Activated CD8-positive, alpha-beta T cell treated with anti-CD3 and anti-CD28 coated beads for 36 hours (primary cell): ENCODE data around the gene LAMA3. TPM values are rescaled to one million over a fixed set of nuclear protein-coding genes. Genes with fewer than 3 reads are reported as not detected.

Experiments
- ATAC-seq: fragments of 200-7000 bp; cut with Tn5 transposase; one replicate; pipeline ENCODE4 v1.10.0; 2021; ENCODE audit warnings: mild to moderate bottlenecking, moderate library complexity
- CTCF ChIA-PET: fragments of 350-600 bp; sonication (Branson Sonifier 250); formaldehyde crosslinking; loops from one replicate; lab custom pipeline; 2021; ENCODE audit warnings: antibody characterized with exemption; lab: Charles Lee
- POLR2A ChIA-PET: fragments of 350-600 bp; sonication (Branson Sonifier 250); formaldehyde crosslinking; loops from one replicate; lab custom pipeline; 2021; ENCODE audit warnings: antibody characterized with exemption; lab: Charles Lee
- DNase-seq: peaks from one replicate; pipeline ENCODE4 v3.0.0-alpha.2; 2020
- H3K27ac Mint-ChIP-seq: one replicate; pipeline ENCODE4 v1.8.0; 2021; ENCODE audit warnings: mild to moderate bottlenecking, mixed read lengths
- H3K27me3 Mint-ChIP-seq: one replicate; pipeline ENCODE4 v1.8.0; 2021; ENCODE audit warnings: mixed read lengths
- H3K36me3 Mint-ChIP-seq: one replicate; pipeline ENCODE4 v1.8.0; 2021; ENCODE audit warnings: low read depth, mixed read lengths
- H3K4me1 Mint-ChIP-seq: one replicate; pipeline ENCODE4 v1.8.0; 2021; ENCODE audit warnings: low read depth, mixed read lengths
- H3K4me3 Mint-ChIP-seq: one replicate; pipeline ENCODE4 v1.8.0; 2021; ENCODE audit warnings: mild to moderate bottlenecking, moderate library complexity, mixed read lengths
- H3K9me3 Mint-ChIP-seq: one replicate; pipeline ENCODE4 v1.8.0; 2021; ENCODE audit warnings: mixed read lengths
- CTCF ChIP-seq: fragments of 200-600 bp; IDR thresholded peaks from one replicate; pipeline ENCODE4 v1.8.0; 2022; ENCODE audit warnings: antibody characterized with exemption, mild to moderate bottlenecking
- intact Hi-C: fragments of 100-400 bp; cut with micrococcal nuclease; formaldehyde crosslinking; loops from one replicate; pipeline ENCODE4 v1.10.0; 2022
- total RNA-seq, 2 experiments: library from RNA; stranded (reverse); gene quantifications; one replicate each; pipeline ENCODE4 v1.2.3, GENCODE V29; 2021

LAMA3 gene
- total RNA-seq, 2 experiments from 2014 or later: 0.05 TPM; not detected in 1

DNA sequence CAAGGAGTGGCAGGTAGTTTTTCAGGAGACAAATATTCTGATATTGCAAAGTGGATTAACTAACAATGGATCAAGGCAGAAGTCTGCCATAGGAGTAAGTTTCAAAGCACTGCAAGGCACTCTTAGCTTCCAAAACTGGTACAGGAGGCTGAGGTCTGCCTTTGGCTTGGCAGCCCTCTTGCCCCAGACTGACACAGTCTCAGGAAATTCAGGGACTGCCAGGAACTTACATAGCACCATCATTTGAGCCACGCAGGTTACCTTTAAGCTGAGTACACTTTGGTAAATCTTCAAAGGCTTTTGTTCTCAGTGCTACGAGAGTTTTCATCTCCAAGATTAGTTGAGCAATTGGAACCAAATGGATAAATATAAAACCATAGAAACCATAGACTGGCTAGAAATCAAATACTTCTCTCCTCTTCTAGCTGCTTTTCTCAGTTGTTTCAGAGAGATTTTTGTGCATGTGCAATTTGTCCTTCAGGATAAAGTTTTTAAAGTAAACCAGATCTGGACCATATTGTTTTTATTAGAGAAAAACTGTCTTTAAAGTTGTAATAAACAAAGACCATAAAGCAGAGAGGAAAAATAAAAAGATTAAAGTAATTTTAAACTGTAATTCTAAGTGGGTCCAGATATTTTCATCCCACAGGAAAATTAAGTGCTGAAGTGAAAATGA, 45.3 kb upstream of the LAMA3 start:
- intact Hi-C loops: no loop called here
- Mint-ChIP-seq H3K27ac (no peak overlapping the region), H3K27me3 (peaks cover 2% of the 10 kb centered on the region), H3K9me3 (no peaks in the 10 kb centered on the region), H3K36me3 (no peaks in the 10 kb centered on the region), H3K4me3 (no peak overlapping the region), H3K4me1 (no peaks in the 10 kb centered on the region)
- ChIA-PET CTCF (no interaction called here), POLR2A (interaction anchor here (0.5 kb wide), 1 partner anchor 8 kb away, joined by 4 read pairs; no protein-coding TSS in a partner anchor)
- no peak for TF ChIP-seq CTCF
- ATAC-seq: no peak
- DNase-seq: no peak

DNA sequence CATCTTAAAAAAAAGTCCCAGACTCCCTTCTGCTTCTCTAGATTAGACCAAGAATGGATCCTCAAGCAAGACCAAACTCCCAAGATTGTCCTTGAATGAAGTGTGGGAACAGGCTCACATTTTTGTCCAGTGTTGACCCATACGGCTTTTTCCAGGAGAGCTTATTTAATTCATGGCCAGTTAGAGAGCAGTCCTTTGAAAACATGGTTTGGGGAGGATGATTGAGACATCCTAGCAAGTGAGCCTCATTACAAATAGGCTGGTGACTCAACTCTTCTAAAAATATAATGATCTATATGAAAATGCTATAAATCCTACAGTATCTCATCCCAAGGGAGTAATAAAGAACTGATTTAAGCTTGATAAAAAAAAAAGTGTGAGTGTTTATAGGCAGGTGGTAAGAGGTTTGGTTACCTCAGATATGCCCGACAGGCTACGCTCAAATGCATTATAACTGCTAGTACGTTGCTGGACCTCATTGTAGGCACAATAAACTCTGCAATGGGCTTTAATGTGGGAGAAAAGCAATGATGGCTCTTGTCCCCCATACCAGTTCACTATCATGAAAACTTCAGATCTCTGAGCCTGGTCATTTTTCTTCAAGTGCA, 43.6 kb upstream of the LAMA3 start:
- TF ChIP-seq CTCF: no peak
- ChIA-PET CTCF (no interaction called here), POLR2A (no interaction called here)
- H3K27ac Mint-ChIP-seq: no peak overlapping the region
- H3K9me3 Mint-ChIP-seq: no peaks in the 10 kb centered on the region
- intact Hi-C loops: no loop called here
- no peak overlapping the region for H3K4me3 Mint-ChIP-seq
- no peaks in the 10 kb centered on the region for H3K36me3 Mint-ChIP-seq
- ATAC-seq (no peak), DNase-seq (no peak)
- H3K4me1 Mint-ChIP-seq: no peaks in the 10 kb centered on the region
- peaks cover 2% of the 10 kb centered on the region for H3K27me3 Mint-ChIP-seq

- TF ChIP-seq CTCF: no peak
- no peak overlapping the region for H3K27ac Mint-ChIP-seq
- CTCF ChIA-PET: no interaction called here
- DNase-seq: no peak
- H3K27me3 Mint-ChIP-seq: peaks cover 2% of the 10 kb centered on the region
- no peaks in the 10 kb centered on the region for H3K9me3 Mint-ChIP-seq
- POLR2A ChIA-PET: no interaction called here
- intact Hi-C loops: no loop called here
- no peaks in the 10 kb centered on the region for H3K4me1 Mint-ChIP-seq
- no peak for ATAC-seq
- H3K36me3 Mint-ChIP-seq: no peaks in the 10 kb centered on the region
- no peak overlapping the region for H3K4me3 Mint-ChIP-seq
Measured at GRCh38 chr18:23646282-23646681, 43.0 kb upstream of the LAMA3 start.

DNA sequence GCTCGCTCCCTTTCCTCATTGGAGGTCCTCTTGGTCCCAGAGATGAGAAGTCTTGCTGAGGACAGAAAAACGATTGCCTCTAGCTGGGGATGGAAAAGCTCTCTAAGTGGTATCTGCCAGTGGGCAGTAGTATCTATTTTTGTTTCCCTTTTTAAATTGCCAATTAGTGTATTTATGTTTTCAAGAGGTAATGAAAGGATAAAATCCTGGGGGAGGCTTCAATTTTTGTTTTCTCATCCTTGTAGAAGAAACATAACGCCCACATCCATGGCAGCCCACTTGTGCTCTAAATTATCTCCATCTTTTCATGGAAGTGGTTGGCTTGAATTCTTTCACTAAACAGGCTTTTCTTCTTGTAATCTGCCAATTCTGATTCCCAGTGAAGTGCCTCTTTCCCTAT, 40.8 kb upstream of the LAMA3 start:
- ChIA-PET POLR2A (no interaction called here), CTCF (no interaction called here)

More for the DNA sequence above, 40.8 kb upstream of the LAMA3 start:
- no peak overlapping the region for H3K27ac Mint-ChIP-seq
- no peaks in the 10 kb centered on the region for H3K36me3 Mint-ChIP-seq
- peaks cover 2% of the 10 kb centered on the region for H3K27me3 Mint-ChIP-seq
- H3K9me3 Mint-ChIP-seq: no peaks in the 10 kb centered on the region
- intact Hi-C loops: no loop called here
- no peak for TF ChIP-seq CTCF
- H3K4me1 Mint-ChIP-seq: no peaks in the 10 kb centered on the region
- DNase-seq (no peak), ATAC-seq (no peak)
- no peak overlapping the region for H3K4me3 Mint-ChIP-seq
